A673 (cell line): ENCODE results near the gene CKMT2.
A peak's percentile ranks its signal among the peaks of the same experiment; 100 is the strongest.

ENCODE experiments used
- CTCF ChIP-seq: fragments of 300-800, 200-600 bp; sonication (generic); conservative IDR thresholded peaks from 2 replicates; pipeline ENCODE4 v1.5.1; 2017; ENCODE audit warnings: low read depth, mild to moderate bottlenecking, antibody characterized with exemption, low read length, moderate library complexity, mixed read lengths
- EZH2 ChIP-seq: fragments of 200-600 bp; sonication (generic); IDR thresholded peaks from 2 replicates; pipeline ENCODE4 v1.6.1; 2017; ENCODE audit warnings: borderline replicate concordance, low read depth, mild to moderate bottlenecking, mixed read lengths, antibody characterized with exemption, low read length; ENCODE audit not compliant: poor library complexity, severe bottlenecking

- TF ChIP-seq CTCF = peak; percentile 29; the same call in 1 of the 2 replicates
- TF ChIP-seq EZH2 = no peak
Measured at GRCh38 chr5:81192373-81192750, 40.8 kb upstream of the CKMT2 start.
